ENCODE results near the gene SPON1.
"Not testable (repeated sequence)": the region's sequence is repeated elsewhere in the genome, so short reads cannot be mapped to it uniquely, and the experiment has no call there.

SPON1 gene

DNA sequence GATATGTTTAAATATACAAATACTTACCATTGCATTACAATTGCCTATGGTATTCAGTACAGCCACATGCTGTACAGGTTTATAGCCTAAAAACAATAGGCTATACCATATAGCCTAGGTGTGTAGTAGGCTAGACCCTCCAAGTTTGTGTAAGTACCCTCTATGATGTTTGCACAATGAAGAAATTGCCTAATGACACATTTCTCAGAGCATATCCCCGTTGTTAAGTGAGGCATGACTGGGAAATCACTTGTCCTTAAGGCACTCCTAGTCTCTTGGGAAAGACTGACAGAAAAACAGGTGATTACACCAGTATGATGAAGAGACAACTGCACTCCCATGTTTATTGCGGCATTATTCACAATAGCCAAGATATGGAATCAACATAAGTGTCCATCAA lies 187.2 kb downstream of the SPON1 start:
- Histone ChIP-seq H3K4me1 (ENCODE audit: control insufficient read depth in 5 of 5, insufficient read depth in 5 of 5, low read length in 5 of 5) (peaks cover 0 to 5% (median 0%) of the 10 kb centered on the region in 5 donors), H3K36me3 (ENCODE audit: control insufficient read depth in 5 of 5, insufficient read depth in 5 of 5, low read length in 5 of 5) (no peaks in the 10 kb centered on the region), H3K9ac (ENCODE audit: low read length in 5 of 5) (no peak overlapping the region), H3K4me3 (ENCODE audit: low read depth in 1 of 5, low read length in 5 of 5) (no peak overlapping the region), H3K27ac (ENCODE audit: low read depth, low read length) (no peak overlapping the region), H3K27me3 (ENCODE audit: control insufficient read depth in 5 of 5, insufficient read depth in 4 of 5, low read length in 5 of 5) (no peaks in the 10 kb centered on the region), H3K9me3 (ENCODE audit: control insufficient read depth in 5 of 5, low read length in 5 of 5) (peaks cover 0 to 14% (median 11%) of the 10 kb centered on the region in 5 donors)

GRCh38 chr11:14150878-14151277 lies 188.4 kb downstream of the SPON1 start:
- Histone ChIP-seq H3K9me3 (ENCODE audit: control insufficient read depth in 5 of 5, low read length in 5 of 5) (peaks cover 0 to 18% (median 13%) of the 10 kb centered on the region in 5 donors), H3K4me3 (ENCODE audit: low read depth in 1 of 5, low read length in 5 of 5) (no peak overlapping the region), H3K9ac (ENCODE audit: low read length in 5 of 5) (no peak overlapping the region), H3K27me3 (ENCODE audit: control insufficient read depth in 5 of 5, insufficient read depth in 4 of 5, low read length in 5 of 5) (no peaks in the 10 kb centered on the region), H3K4me1 (ENCODE audit: control insufficient read depth in 5 of 5, insufficient read depth in 5 of 5, low read length in 5 of 5) (peaks cover 0 to 5% (median 0%) of the 10 kb centered on the region in 5 donors), H3K36me3 (ENCODE audit: control insufficient read depth in 5 of 5, insufficient read depth in 5 of 5, low read length in 5 of 5) (no peaks in the 10 kb centered on the region), H3K27ac (ENCODE audit: low read depth, low read length) (no peak overlapping the region)

GRCh38 chr11:14154103-14154502 lies 191.6 kb downstream of the SPON1 start:
- H3K9ac ChIP-seq (ENCODE audit: low read length in 5 of 5); H3K27ac ChIP-seq (ENCODE audit: low read depth, low read length); H3K36me3 ChIP-seq (ENCODE audit: control insufficient read depth in 5 of 5, insufficient read depth in 5 of 5, low read length in 5 of 5); H3K4me1 ChIP-seq (ENCODE audit: control insufficient read depth in 5 of 5, insufficient read depth in 5 of 5, low read length in 5 of 5); H3K27me3 ChIP-seq (ENCODE audit: control insufficient read depth in 5 of 5, insufficient read depth in 4 of 5, low read length in 5 of 5): not testable (repeated sequence)
- H3K4me3 ChIP-seq (ENCODE audit: low read depth in 1 of 5, low read length in 5 of 5) = peak overlapping the region in 3 of 5 donors; percentile 11 to 37 (median 20)
- peaks cover 5 to 27% (median 16%) of the 10 kb centered on the region in 5 donors for H3K9me3 ChIP-seq (ENCODE audit: control insufficient read depth in 5 of 5, low read length in 5 of 5)

DNA sequence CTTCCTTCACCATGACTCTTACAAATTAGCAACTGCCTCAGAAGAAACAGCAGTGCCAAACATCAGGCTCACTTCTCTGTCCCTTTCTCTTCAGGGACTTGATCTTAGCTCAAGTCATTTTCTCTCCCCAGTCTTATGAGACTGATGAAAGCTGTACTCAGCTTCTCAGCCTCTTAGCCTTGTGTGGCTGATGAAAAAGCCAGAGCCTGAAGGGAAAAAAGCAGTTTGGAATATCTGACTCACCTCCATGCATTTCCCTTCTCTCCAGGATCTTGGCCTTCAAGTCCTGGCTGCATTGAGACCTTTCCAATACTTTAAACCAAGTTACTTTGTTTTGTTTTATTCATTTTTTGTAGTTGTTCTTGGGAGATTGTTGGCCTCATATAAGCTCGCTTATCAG lies 195.9 kb downstream of the SPON1 start:
- no peak overlapping the region for H3K4me3 ChIP-seq (ENCODE audit: low read depth in 1 of 5, low read length in 5 of 5)
- H3K27me3 ChIP-seq (ENCODE audit: control insufficient read depth in 5 of 5, insufficient read depth in 4 of 5, low read length in 5 of 5) = no peaks in the 10 kb centered on the region
- no peak overlapping the region for H3K27ac ChIP-seq (ENCODE audit: low read depth, low read length)
- no peaks in the 10 kb centered on the region for H3K4me1 ChIP-seq (ENCODE audit: control insufficient read depth in 5 of 5, insufficient read depth in 5 of 5, low read length in 5 of 5)
- H3K36me3 ChIP-seq (ENCODE audit: control insufficient read depth in 5 of 5, insufficient read depth in 5 of 5, low read length in 5 of 5) = no peaks in the 10 kb centered on the region
- H3K9me3 ChIP-seq (ENCODE audit: control insufficient read depth in 5 of 5, low read length in 5 of 5) = peaks cover 5 to 25% (median 15%) of the 10 kb centered on the region in 5 donors
- H3K9ac ChIP-seq (ENCODE audit: low read length in 5 of 5) = no peak overlapping the region

DNA sequence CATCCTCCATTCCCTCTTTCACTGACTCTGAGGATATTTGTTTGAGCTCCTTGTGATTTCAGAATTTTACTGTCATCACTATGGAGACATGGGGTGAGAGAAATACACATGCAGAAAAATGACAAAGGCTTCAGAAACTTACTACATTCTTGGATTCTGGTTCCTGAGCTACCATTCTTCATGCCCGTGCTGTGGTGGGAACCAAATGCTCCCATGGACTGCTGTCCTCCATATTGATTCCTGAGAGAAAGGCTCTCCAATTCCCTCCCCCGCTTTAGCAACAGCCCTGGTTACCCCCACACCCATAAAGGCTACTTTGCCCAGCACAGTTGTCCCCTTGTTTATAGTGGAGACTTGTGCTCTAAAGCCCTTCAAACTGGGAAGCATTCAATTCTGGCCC lies 201.1 kb downstream of the SPON1 start:
- Histone ChIP-seq H3K9me3 (ENCODE audit: control insufficient read depth in 5 of 5, low read length in 5 of 5) (peaks cover 0 to 5% (median 2%) of the 10 kb centered on the region in 5 donors), H3K36me3 (ENCODE audit: control insufficient read depth in 5 of 5, insufficient read depth in 5 of 5, low read length in 5 of 5) (no peaks in the 10 kb centered on the region), H3K4me3 (ENCODE audit: low read depth in 1 of 5, low read length in 5 of 5) (no peak overlapping the region), H3K27ac (ENCODE audit: low read depth, low read length) (no peak overlapping the region), H3K4me1 (ENCODE audit: control insufficient read depth in 5 of 5, insufficient read depth in 5 of 5, low read length in 5 of 5) (no peaks in the 10 kb centered on the region), H3K9ac (ENCODE audit: low read length in 5 of 5) (no peak overlapping the region), H3K27me3 (ENCODE audit: control insufficient read depth in 5 of 5, insufficient read depth in 4 of 5, low read length in 5 of 5) (no peaks in the 10 kb centered on the region)

DNA sequence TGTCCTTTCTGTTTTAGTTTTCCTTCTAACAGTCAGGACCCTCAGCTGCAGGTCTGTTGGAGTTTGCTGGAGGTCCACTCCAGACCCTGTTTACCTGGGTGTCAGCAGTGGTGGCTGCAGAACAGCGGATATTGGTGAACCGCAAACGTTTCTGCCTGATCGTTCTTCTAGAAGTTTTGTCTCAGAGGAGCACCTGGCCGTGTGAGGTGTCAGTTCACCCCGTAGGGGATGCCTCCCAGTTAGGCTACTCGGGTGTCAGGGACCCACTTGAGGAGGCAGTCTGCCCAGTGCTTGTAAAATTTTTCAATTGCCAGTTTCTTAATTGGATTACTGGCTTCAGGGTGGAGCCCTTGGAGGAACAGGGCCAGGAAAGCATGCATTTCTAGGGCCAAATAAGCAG lies 211.2 kb downstream of the SPON1 start:
- not testable (repeated sequence) for H3K4me3 ChIP-seq (ENCODE audit: low read depth in 1 of 5, low read length in 5 of 5); H3K27me3 ChIP-seq (ENCODE audit: control insufficient read depth in 5 of 5, insufficient read depth in 4 of 5, low read length in 5 of 5); H3K9ac ChIP-seq (ENCODE audit: low read length in 5 of 5); H3K9me3 ChIP-seq (ENCODE audit: control insufficient read depth in 5 of 5, low read length in 5 of 5); H3K27ac ChIP-seq (ENCODE audit: low read depth, low read length); H3K4me1 ChIP-seq (ENCODE audit: control insufficient read depth in 5 of 5, insufficient read depth in 5 of 5, low read length in 5 of 5); H3K36me3 ChIP-seq (ENCODE audit: control insufficient read depth in 5 of 5, insufficient read depth in 5 of 5, low read length in 5 of 5)

DNA sequence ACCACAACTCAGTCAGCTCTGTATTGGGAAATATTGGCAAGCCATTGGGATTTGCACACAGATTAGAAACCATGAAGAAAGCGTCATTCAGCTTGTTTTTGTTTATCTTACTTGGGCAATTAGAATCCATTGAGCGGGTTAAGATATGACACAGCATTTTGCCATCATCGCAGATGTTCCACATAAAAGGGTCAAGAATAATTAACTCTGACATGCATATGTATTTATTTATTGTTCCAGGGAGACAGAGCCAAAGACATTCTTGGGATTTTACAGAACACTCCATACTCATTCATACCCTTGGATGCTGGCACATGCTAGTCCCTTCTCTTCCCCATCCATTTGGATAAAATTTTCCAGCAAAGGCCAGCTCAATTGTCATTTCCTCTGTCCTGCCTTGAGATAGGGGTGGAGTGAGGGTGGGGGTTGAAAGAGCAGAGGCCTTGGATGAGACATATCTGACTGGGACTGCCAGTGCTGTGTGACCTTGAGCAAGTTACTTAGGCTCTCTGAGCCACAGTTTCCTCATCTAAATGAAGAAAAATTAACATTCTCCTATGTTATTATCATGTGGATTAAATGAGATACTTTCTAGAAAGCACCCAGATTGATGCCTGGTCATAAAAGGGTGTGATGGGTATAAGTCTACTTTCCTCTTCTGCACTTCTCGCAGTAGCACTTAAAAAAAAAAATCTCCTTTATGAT lies 216.7 kb downstream of the SPON1 start:
- H3K27ac ChIP-seq (ENCODE audit: low read depth, low read length) = no peak overlapping the region
- H3K27me3 ChIP-seq (ENCODE audit: control insufficient read depth in 5 of 5, insufficient read depth in 4 of 5, low read length in 5 of 5) = no peaks in the 10 kb centered on the region
- H3K4me3 ChIP-seq (ENCODE audit: low read depth in 1 of 5, low read length in 5 of 5) = no peak overlapping the region
- no peak overlapping the region for H3K9ac ChIP-seq (ENCODE audit: low read length in 5 of 5)
- H3K36me3 ChIP-seq (ENCODE audit: control insufficient read depth in 5 of 5, insufficient read depth in 5 of 5, low read length in 5 of 5) = no peaks in the 10 kb centered on the region
- H3K4me1 ChIP-seq (ENCODE audit: control insufficient read depth in 5 of 5, insufficient read depth in 5 of 5, low read length in 5 of 5) = peaks cover 0 to 19% (median 16%) of the 10 kb centered on the region in 5 donors
- H3K9me3 ChIP-seq (ENCODE audit: control insufficient read depth in 5 of 5, low read length in 5 of 5) = no peaks in the 10 kb centered on the region

GRCh38 chr11:14181121-14181520 lies 218.6 kb downstream of the SPON1 start:
- Histone ChIP-seq H3K36me3 (ENCODE audit: control insufficient read depth in 5 of 5, insufficient read depth in 5 of 5, low read length in 5 of 5) (no peaks in the 10 kb centered on the region), H3K9me3 (ENCODE audit: control insufficient read depth in 5 of 5, low read length in 5 of 5) (no peaks in the 10 kb centered on the region), H3K27me3 (ENCODE audit: control insufficient read depth in 5 of 5, insufficient read depth in 4 of 5, low read length in 5 of 5) (no peaks in the 10 kb centered on the region), H3K4me3 (ENCODE audit: low read depth in 1 of 5, low read length in 5 of 5) (no peak overlapping the region), H3K9ac (ENCODE audit: low read length in 5 of 5) (no peak overlapping the region), H3K27ac (ENCODE audit: low read depth, low read length) (no peak overlapping the region), H3K4me1 (ENCODE audit: control insufficient read depth in 5 of 5, insufficient read depth in 5 of 5, low read length in 5 of 5) (peaks cover 0 to 29% (median 28%) of the 10 kb centered on the region in 5 donors)

DNA sequence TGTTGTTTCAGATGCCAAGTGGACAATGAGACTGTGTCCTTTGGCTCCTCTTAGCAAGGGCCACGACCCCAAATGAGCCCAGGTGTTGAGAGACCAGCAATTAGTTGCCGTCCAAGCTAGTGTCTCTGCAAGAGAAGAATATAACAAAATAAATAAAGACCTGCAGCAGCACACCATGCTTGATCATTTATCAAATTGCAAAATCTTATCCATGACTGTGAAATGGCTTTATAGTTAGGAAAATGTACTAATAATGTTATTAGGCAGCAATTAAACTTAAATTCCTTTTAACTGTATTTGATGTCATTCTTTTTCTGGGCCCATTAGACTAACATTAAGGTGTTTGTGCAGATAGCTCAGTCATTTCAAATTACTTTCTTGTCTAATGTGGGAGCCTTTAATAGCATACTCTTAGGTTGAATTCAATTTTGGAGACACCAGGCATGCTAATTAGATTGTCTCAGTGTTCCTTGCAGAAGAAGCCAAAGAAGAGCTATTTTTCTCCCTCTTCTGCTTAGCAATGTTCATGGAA lies 220.4 kb downstream of the SPON1 start:
- Histone ChIP-seq H3K9ac (ENCODE audit: low read length in 5 of 5) (no peak overlapping the region), H3K4me1 (ENCODE audit: control insufficient read depth in 5 of 5, insufficient read depth in 5 of 5, low read length in 5 of 5) (peaks cover 0 to 34% (median 29%) of the 10 kb centered on the region in 5 donors), H3K9me3 (ENCODE audit: control insufficient read depth in 5 of 5, low read length in 5 of 5) (no peaks in the 10 kb centered on the region), H3K27ac (ENCODE audit: low read depth, low read length) (no peak overlapping the region), H3K27me3 (ENCODE audit: control insufficient read depth in 5 of 5, insufficient read depth in 4 of 5, low read length in 5 of 5) (no peaks in the 10 kb centered on the region), H3K4me3 (ENCODE audit: low read depth in 1 of 5, low read length in 5 of 5) (no peak overlapping the region), H3K36me3 (ENCODE audit: control insufficient read depth in 5 of 5, insufficient read depth in 5 of 5, low read length in 5 of 5) (no peaks in the 10 kb centered on the region)

DNA sequence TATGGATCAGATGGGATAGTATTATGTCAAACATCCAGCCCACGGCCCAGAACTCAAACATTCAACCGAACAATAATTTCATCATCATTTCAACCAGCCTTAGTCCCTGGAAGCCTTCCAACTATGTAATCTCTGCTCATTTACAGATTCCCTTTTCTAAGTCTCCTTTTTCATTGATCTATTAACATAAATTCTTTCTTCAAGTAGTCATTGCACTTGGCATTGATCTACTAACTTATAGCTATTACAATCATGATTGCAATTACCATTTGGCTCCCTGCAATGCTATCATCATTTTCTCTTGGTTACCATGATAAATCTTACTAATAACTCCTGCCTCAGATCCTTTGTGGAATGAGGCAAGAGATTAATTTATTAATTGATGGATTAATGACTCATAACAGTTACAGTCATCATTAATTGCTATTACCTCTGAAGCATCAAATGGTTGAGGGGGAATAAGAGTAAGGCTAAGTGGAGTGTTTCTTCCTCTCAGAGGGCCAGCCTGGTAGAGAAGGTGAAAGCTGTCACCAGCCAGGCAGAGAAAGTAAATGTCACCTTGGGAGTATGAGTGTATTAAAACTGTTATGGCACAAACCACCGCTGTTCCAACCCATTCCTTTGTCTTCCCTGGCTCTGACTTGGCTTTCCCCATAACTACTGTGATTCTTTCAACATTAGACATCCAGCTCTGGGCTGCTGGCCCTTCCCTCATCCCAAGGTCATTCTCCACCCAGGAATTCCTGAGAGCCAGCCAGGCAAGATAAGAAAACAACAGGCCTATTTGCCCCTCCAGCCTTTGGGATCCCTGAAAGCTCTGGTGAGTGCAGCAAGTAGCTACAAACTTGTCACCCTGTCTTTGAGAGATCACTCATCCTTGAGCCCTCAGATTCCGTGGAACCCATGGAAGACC lies 221.8 kb downstream of the SPON1 start:
- H3K36me3 ChIP-seq (ENCODE audit: control insufficient read depth in 5 of 5, insufficient read depth in 5 of 5, low read length in 5 of 5) = no peaks in the 10 kb centered on the region
- no peak overlapping the region for H3K4me3 ChIP-seq (ENCODE audit: low read depth in 1 of 5, low read length in 5 of 5)
- H3K27ac ChIP-seq (ENCODE audit: low read depth, low read length) = no peak overlapping the region
- no peak overlapping the region for H3K9ac ChIP-seq (ENCODE audit: low read length in 5 of 5)
- H3K9me3 ChIP-seq (ENCODE audit: control insufficient read depth in 5 of 5, low read length in 5 of 5) = no peaks in the 10 kb centered on the region
- H3K4me1 ChIP-seq (ENCODE audit: control insufficient read depth in 5 of 5, insufficient read depth in 5 of 5, low read length in 5 of 5) = peaks cover 0 to 30% (median 25%) of the 10 kb centered on the region in 5 donors
- no peaks in the 10 kb centered on the region for H3K27me3 ChIP-seq (ENCODE audit: control insufficient read depth in 5 of 5, insufficient read depth in 4 of 5, low read length in 5 of 5)

All from subcutaneous abdominal adipose tissue (tissue), 5 donors.